GM23338 (cell line): ENCODE results near the gene RPL7A. TPM values are rescaled to one million over a fixed set of nuclear protein-coding genes. Genes with fewer than 3 reads are reported as not detected.
"Not testable (repeated sequence)": the region's sequence is repeated elsewhere in the genome, so short reads cannot be mapped to it uniquely, and the experiment has no call there.

Source experiments
- ATAC-seq: fragments of 200-7000 bp; cut with Tn5 transposase; 3 replicates; pipeline ENCODE4 v1.9.1; 2020
- DNase-seq: peaks from one replicate; pipeline ENCODE4 v3.0.0-alpha.2; 2015; ENCODE audit warnings: low spot score
- H2AFZ ChIP-seq: fragments of 200-600 bp; sonication (generic); 2 replicates; pipeline ENCODE4 v1.8.0; 2016; ENCODE audit warnings: antibody characterized with exemption, mild to moderate bottlenecking, moderate library complexity
- H3F3A ChIP-seq: fragments of 200-600 bp; sonication (generic); replicated peaks from 2 replicates; pipeline ENCODE4 v1.8.0; 2017; ENCODE audit warnings: antibody characterized with exemption, mixed run types, low read depth
- H3K27ac ChIP-seq: fragments of 200-600 bp; sonication (generic); 2 replicates; pipeline ENCODE4 v1.6.1; 2016; ENCODE audit warnings: low read depth
- H3K27me3 ChIP-seq: fragments of 200-600 bp; sonication (generic); 2 replicates; pipeline ENCODE4 v1.8.0; 2016; ENCODE audit warnings: mild to moderate bottlenecking, mixed run types, moderate library complexity; ENCODE audit not compliant: insufficient read depth
- H3K36me3 ChIP-seq: fragments of 200-600 bp; sonication (generic); 2 replicates; pipeline ENCODE4 v1.8.0; 2016; ENCODE audit warnings: mild to moderate bottlenecking; ENCODE audit not compliant: insufficient read depth
- H3K4me1 ChIP-seq: fragments of 200-600 bp; sonication (generic); 2 replicates; pipeline ENCODE4 v1.8.0; 2016; ENCODE audit warnings: mild to moderate bottlenecking, moderate library complexity; ENCODE audit not compliant: insufficient read depth
- H3K4me2 ChIP-seq: fragments of 200-600 bp; sonication (generic); 2 replicates; pipeline ENCODE4 v1.7.1; 2017; ENCODE audit warnings: mixed run types
- H3K4me3 ChIP-seq: fragments of 200-600 bp; sonication (generic); 2 replicates; pipeline ENCODE4 v1.6.1; 2016; ENCODE audit warnings: mixed run types
- H3K79me2 ChIP-seq: fragments of 200-600 bp; sonication (generic); replicated peaks from 2 replicates; pipeline ENCODE4 v1.8.0; 2017; ENCODE audit warnings: mild to moderate bottlenecking; ENCODE audit not compliant: insufficient read depth
- H3K9me2 ChIP-seq: fragments of 200-600 bp; sonication (generic); 2 replicates; pipeline ENCODE4 v1.8.0; 2017; ENCODE audit not compliant: insufficient read depth
- H4K20me1 ChIP-seq: fragments of 200-600 bp; sonication (generic); replicated peaks from 2 replicates; pipeline ENCODE4 v1.8.0; 2017; ENCODE audit warnings: mild to moderate bottlenecking; ENCODE audit not compliant: insufficient read depth
- H3K27ac Mint-ChIP-seq: 2 replicates; pipeline ENCODE4 v1.8.0; 2020; ENCODE audit warnings: inconsistent platforms, mild to moderate bottlenecking, moderate library complexity, mixed read lengths
- H3K27me3 Mint-ChIP-seq: 3 replicates; pipeline ENCODE4 v1.8.0; 2022; ENCODE audit warnings: low read depth, mild to moderate bottlenecking, moderate library complexity, mixed read lengths, inconsistent platforms; ENCODE audit not compliant: insufficient read depth, poor library complexity
- H3K36me3 Mint-ChIP-seq: 3 replicates; pipeline ENCODE4 v1.8.0; 2021; ENCODE audit warnings: low read depth, mild to moderate bottlenecking, inconsistent platforms, moderate library complexity, mixed read lengths
- H3K4me1 Mint-ChIP-seq: 3 replicates; pipeline ENCODE4 v1.8.0; 2020; ENCODE audit warnings: mild to moderate bottlenecking, inconsistent platforms, mixed read lengths
- H3K4me3 Mint-ChIP-seq: 3 replicates; pipeline ENCODE4 v1.8.0; 2021; ENCODE audit warnings: moderate library complexity, mild to moderate bottlenecking, inconsistent platforms, mixed read lengths
- H3K9me3 Mint-ChIP-seq: 3 replicates; pipeline ENCODE4 v1.8.0; 2020; ENCODE audit warnings: moderate library complexity, mild to moderate bottlenecking, inconsistent platforms, mixed read lengths
- CREB1 ChIP-seq: fragments of 250-450 bp; sonication (Bioruptor Pico); IDR thresholded peaks from 2 replicates; pipeline ENCODE4 v1.5.0; 2020; ENCODE audit warnings: low read depth, mild to moderate bottlenecking, moderate library complexity
- NANOG ChIP-seq: IDR thresholded peaks from 2 replicates; pipeline ENCODE4 v1.6.1; 2016; ENCODE audit warnings: antibody characterized with exemption, borderline replicate concordance
- POLR2AphosphoS5 ChIP-seq: IDR thresholded peaks from 2 replicates; pipeline ENCODE4 v1.6.1; 2016; ENCODE audit warnings: antibody characterized with exemption, low read depth
- ZNF331 ChIP-seq: fragments of 250-450 bp; sonication (Bioruptor Pico); IDR thresholded peaks from 2 replicates; pipeline ENCODE4 v1.5.0; 2020; ENCODE audit warnings: low read depth, mild to moderate bottlenecking, moderate library complexity
- polyA plus RNA-seq: library from polyadenylated mRNA; unstranded; fragments of >200 nt; fragmentation: Nextera tagmentation; extraction: Ambion mirVana; gene quantifications from 2 replicates; pipeline ENCODE4 v1.2.1, GENCODE V29; 2016
- total RNA-seq: library from RNA; depleted of rRNA; stranded (reverse); fragments of >200 nt; shearing (Covaris generic); gene quantifications from 2 replicates; pipeline ENCODE4 v1.2.3, GENCODE V29; 2014
- TF ChIP-seq, protein P1 (sequence below): IDR thresholded peaks from one replicate; pipeline ENCODE4 v1.6.1; 2018; ENCODE audit warnings: antibody characterized with exemption; ENCODE audit not compliant: unreplicated experiment

RPL7A gene
- total and polyA plus RNA-seq, 2 experiments from 2014 or later, result 1,644 to 2,020 TPM

GRCh38 chr9:133375724-133376654 lies 28.0 kb downstream of the RPL7A start, which contains the start of the genes STKLD1 and SURF4:
STKLD1 (plus strand) TSS chr9:133376366; CDS start chr9:133376474, 108 bp downstream.
SURF4 (minus strand) TSS chr9:133376060; CDS start chr9:133375969, 91 bp downstream.
- Histone ChIP-seq H3K27ac (no peak within 1 kb of the TSS; the same call in 1 of the 2 replicates), H4K20me1 (peaks cover 38% of the 10 kb centered on the region), H2AFZ (peak within 1 kb of the TSS; percentile 72; the same call in 1 of the 2 replicates), H3K9me2 (no peaks in the 10 kb centered on the region), H3K36me3 (peaks cover 7% of the 10 kb centered on the region; the same call in 1 of the 2 replicates), H3K4me2 (peak within 1 kb of the TSS; percentile 90), H3K27me3 (peaks cover 13% of the 10 kb centered on the region), H3K4me1 (peaks cover 10% of the 10 kb centered on the region; the same call in 1 of the 2 replicates), H3K79me2 (peaks cover 45% of the 10 kb centered on the region), H3F3A (no peaks in the 10 kb centered on the region), H3K4me3 (peak within 1 kb of the TSS; percentile 98)
- ATAC-seq, result peak; percentile 90
- Mint-ChIP-seq H3K27me3 (peaks cover 29% of the 10 kb centered on the region), H3K36me3 (peaks cover 23% of the 10 kb centered on the region), H3K27ac (peak within 1 kb of the TSS; percentile 91), H3K4me3 (peak within 1 kb of the TSS; percentile 98), H3K4me1 (peaks cover 14% of the 10 kb centered on the region), H3K9me3 (peaks cover 14% of the 10 kb centered on the region; the same call in 2 of the 3 replicates)
- TF ChIP-seq ZNF331 (CRISPR knock-in tag) (no peak), CREB1 (CRISPR knock-in tag) (peak; percentile 81), POLR2AphosphoS5 (peak; percentile 70), NANOG (no peak)
- TF ChIP-seq, protein P1, sequence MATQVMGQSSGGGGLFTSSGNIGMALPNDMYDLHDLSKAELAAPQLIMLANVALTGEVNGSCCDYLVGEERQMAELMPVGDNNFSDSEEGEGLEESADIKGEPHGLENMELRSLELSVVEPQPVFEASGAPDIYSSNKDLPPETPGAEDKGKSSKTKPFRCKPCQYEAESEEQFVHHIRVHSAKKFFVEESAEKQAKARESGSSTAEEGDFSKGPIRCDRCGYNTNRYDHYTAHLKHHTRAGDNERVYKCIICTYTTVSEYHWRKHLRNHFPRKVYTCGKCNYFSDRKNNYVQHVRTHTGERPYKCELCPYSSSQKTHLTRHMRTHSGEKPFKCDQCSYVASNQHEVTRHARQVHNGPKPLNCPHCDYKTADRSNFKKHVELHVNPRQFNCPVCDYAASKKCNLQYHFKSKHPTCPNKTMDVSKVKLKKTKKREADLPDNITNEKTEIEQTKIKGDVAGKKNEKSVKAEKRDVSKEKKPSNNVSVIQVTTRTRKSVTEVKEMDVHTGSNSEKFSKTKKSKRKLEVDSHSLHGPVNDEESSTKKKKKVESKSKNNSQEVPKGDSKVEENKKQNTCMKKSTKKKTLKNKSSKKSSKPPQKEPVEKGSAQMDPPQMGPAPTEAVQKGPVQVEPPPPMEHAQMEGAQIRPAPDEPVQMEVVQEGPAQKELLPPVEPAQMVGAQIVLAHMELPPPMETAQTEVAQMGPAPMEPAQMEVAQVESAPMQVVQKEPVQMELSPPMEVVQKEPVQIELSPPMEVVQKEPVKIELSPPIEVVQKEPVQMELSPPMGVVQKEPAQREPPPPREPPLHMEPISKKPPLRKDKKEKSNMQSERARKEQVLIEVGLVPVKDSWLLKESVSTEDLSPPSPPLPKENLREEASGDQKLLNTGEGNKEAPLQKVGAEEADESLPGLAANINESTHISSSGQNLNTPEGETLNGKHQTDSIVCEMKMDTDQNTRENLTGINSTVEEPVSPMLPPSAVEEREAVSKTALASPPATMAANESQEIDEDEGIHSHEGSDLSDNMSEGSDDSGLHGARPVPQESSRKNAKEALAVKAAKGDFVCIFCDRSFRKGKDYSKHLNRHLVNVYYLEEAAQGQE, result no peak
- DNase-seq, result peak; percentile 98

- not testable (repeated sequence) for H3K4me3 ChIP-seq, H3K4me1 Mint-ChIP-seq, H3K27ac ChIP-seq, DNase-seq, ATAC-seq, H3K4me1 ChIP-seq, H3K36me3 ChIP-seq, H3K4me2 ChIP-seq, H3F3A ChIP-seq, H3K27ac Mint-ChIP-seq, H3K9me2 ChIP-seq, H2AFZ ChIP-seq
- H4K20me1 ChIP-seq, result peaks cover 27% of the 10 kb centered on the region
- Mint-ChIP-seq H3K4me3 (peak overlapping the region; percentile 56), H3K27me3 (peaks cover 29% of the 10 kb centered on the region), H3K9me3 (peaks cover 14% of the 10 kb centered on the region; the same call in 2 of the 3 replicates), H3K36me3 (peaks cover 16% of the 10 kb centered on the region)
- H3K79me2 ChIP-seq, result peaks cover 33% of the 10 kb centered on the region
- H3K27me3 ChIP-seq, result peaks cover 13% of the 10 kb centered on the region
These were observed 29.3 kb downstream of the RPL7A start for GRCh38 chr9:133377280-133377679.
